H9 (cell line): Measurements from ENCODE around the gene GPR35. TPM values are rescaled to one million over a fixed set of nuclear protein-coding genes. Genes with fewer than 3 reads are reported as not detected.

ENCODE experiments used
- DNase-seq: peaks from one replicate; pipeline ENCODE4 v3.0.0-alpha.2; 2017
- H2AFZ ChIP-seq: one replicate; pipeline ENCODE4 v1.6.1; 2013; ENCODE audit warnings: mild to moderate bottlenecking, low read length, control low read depth, moderate library complexity
- H2AK5ac ChIP-seq: 2 replicates; pipeline ENCODE4 v1.6.1; 2013; ENCODE audit warnings: low read length, control low read depth, mixed read lengths; ENCODE audit not compliant: insufficient read length
- H2BK120ac ChIP-seq: one replicate; pipeline ENCODE4 v1.6.1; 2013; ENCODE audit warnings: low read depth, mild to moderate bottlenecking, low read length, control low read depth, inconsistent platforms; ENCODE audit not compliant: poor library complexity, severe bottlenecking
- H2BK12ac ChIP-seq: 2 replicates; pipeline ENCODE4 v1.6.1; 2013; ENCODE audit warnings: low read length, control low read depth, mixed read lengths, low read depth; ENCODE audit not compliant: insufficient read length
- H2BK15ac ChIP-seq: 2 replicates; pipeline ENCODE4 v1.6.1; 2013; ENCODE audit warnings: low read depth, low read length, control low read depth
- H2BK20ac ChIP-seq: one replicate; pipeline ENCODE4 v1.6.1; 2013; ENCODE audit warnings: low read depth, mild to moderate bottlenecking, low read length, control low read depth, inconsistent platforms; ENCODE audit not compliant: poor library complexity, severe bottlenecking
- H2BK5ac ChIP-seq: 2 replicates; pipeline ENCODE4 v1.6.1; 2013; ENCODE audit warnings: low read length, control low read depth, mixed read lengths; ENCODE audit not compliant: insufficient read length
- H3K14ac ChIP-seq: 2 replicates; pipeline ENCODE4 v1.6.1; 2013; ENCODE audit warnings: low read length, control low read depth; ENCODE audit not compliant: insufficient read depth
- H3K18ac ChIP-seq: 2 replicates; pipeline ENCODE4 v1.6.1; 2013; ENCODE audit warnings: low read depth, mild to moderate bottlenecking, mixed read lengths, low read length, control low read depth; ENCODE audit not compliant: insufficient read length
- H3K23ac ChIP-seq: 2 replicates; pipeline ENCODE4 v1.6.1; 2013; ENCODE audit warnings: low read length, control low read depth, mixed read lengths, low read depth; ENCODE audit not compliant: insufficient read length
- H3K23me2 ChIP-seq: 2 replicates; pipeline ENCODE4 v1.6.1; 2013; ENCODE audit warnings: low read depth, mild to moderate bottlenecking, mixed read lengths, low read length, control low read depth; ENCODE audit not compliant: insufficient read length, poor library complexity, severe bottlenecking
- H3K27ac ChIP-seq: 2 replicates; pipeline ENCODE4 v1.5.1; 2013; ENCODE audit warnings: low read length, control low read depth, mixed read lengths, low read depth; ENCODE audit not compliant: insufficient read length
- H3K27me3 ChIP-seq: 2 replicates; pipeline ENCODE4 v1.6.1; 2013; ENCODE audit warnings: low read length, control low read depth, inconsistent platforms; ENCODE audit not compliant: insufficient read depth
- H3K4ac ChIP-seq: 2 replicates; pipeline ENCODE4 v1.6.1; 2013; ENCODE audit warnings: low read depth, mild to moderate bottlenecking, control low read depth, inconsistent platforms, low read length, moderate library complexity
- H3K4me1 ChIP-seq: 2 replicates; pipeline ENCODE4 v1.6.1; 2013; ENCODE audit warnings: low read length, control low read depth, inconsistent platforms; ENCODE audit not compliant: insufficient read depth
- H3K4me2 ChIP-seq: 2 replicates; pipeline ENCODE4 v1.6.1; 2013; ENCODE audit warnings: low read length, control low read depth, mixed read lengths; ENCODE audit not compliant: insufficient read length, insufficient read depth
- H3K56ac ChIP-seq: 2 replicates; pipeline ENCODE4 v1.6.1; 2013; ENCODE audit warnings: low read depth, mild to moderate bottlenecking, mixed read lengths, low read length, control low read depth; ENCODE audit not compliant: insufficient read length
- H3K79me1 ChIP-seq: 2 replicates; pipeline ENCODE4 v1.6.1; 2013; ENCODE audit warnings: low read depth, mild to moderate bottlenecking, moderate library complexity, low read length, control low read depth, inconsistent platforms; ENCODE audit not compliant: insufficient read depth, poor library complexity, severe bottlenecking
- H3K79me2 ChIP-seq: 2 replicates; pipeline ENCODE4 v1.6.1; 2013; ENCODE audit warnings: low read length, control low read depth, inconsistent platforms; ENCODE audit not compliant: insufficient read depth
- H3K9ac ChIP-seq: 2 replicates; pipeline ENCODE4 v1.6.1; 2013; ENCODE audit warnings: low read length, control low read depth, mixed read lengths; ENCODE audit not compliant: insufficient read length; ENCODE audit errors: extremely low read depth
- H3K9me3 ChIP-seq: one replicate; pipeline ENCODE4 v1.6.1; 2013; ENCODE audit warnings: low read depth, low read length, inconsistent platforms; ENCODE audit not compliant: control insufficient read depth
- H3T11ph ChIP-seq: one replicate; pipeline ENCODE4 v1.6.1; 2013; ENCODE audit warnings: mild to moderate bottlenecking, low read length, control low read depth, inconsistent platforms
- H4K20me1 ChIP-seq: one replicate; pipeline ENCODE4 v1.6.1; 2013; ENCODE audit not compliant: control insufficient read depth, insufficient read length, insufficient read depth
- H4K5ac ChIP-seq: 2 replicates; pipeline ENCODE4 v1.6.1; 2013; ENCODE audit warnings: low read depth, mild to moderate bottlenecking, mixed read lengths, low read length, control low read depth; ENCODE audit not compliant: insufficient read length
- H4K8ac ChIP-seq: replicated peaks from 2 replicates; pipeline ENCODE4 v1.6.1; 2013; ENCODE audit warnings: low read length, control low read depth, mixed read lengths, low read depth; ENCODE audit not compliant: insufficient read length
- H4K91ac ChIP-seq: 2 replicates; pipeline ENCODE4 v1.6.1; 2013; ENCODE audit warnings: low read depth, mild to moderate bottlenecking, moderate library complexity, mixed read lengths, low read length, control low read depth; ENCODE audit not compliant: insufficient read length
- H3K27ac Mint-ChIP-seq, 3 experiments: 2 replicates in 2 of 3; 3 replicates in 1 of 3; pipeline ENCODE4 v1.8.0; 2020 to 2021; ENCODE audit warnings: mixed read lengths in 3 of 3, mild to moderate bottlenecking in 1 of 3, moderate library complexity in 1 of 3
- H3K27me3 Mint-ChIP-seq: 2 replicates; pipeline ENCODE4 v1.8.0; 2021; ENCODE audit warnings: low read depth, mild to moderate bottlenecking, moderate library complexity, mixed read lengths
- H3K36me3 Mint-ChIP-seq, 3 experiments: 2 replicates in 2 of 3; 3 replicates in 1 of 3; pipeline ENCODE4 v1.8.0; 2020 to 2021; ENCODE audit warnings: low read depth in 3 of 3, mixed read lengths in 3 of 3; ENCODE audit not compliant: insufficient read depth in 1 of 3
- H3K4me1 Mint-ChIP-seq, 2 experiments: 2 replicates each; pipeline ENCODE4 v1.8.0; 2020; ENCODE audit warnings: mixed read lengths in 2 of 2
- H3K4me3 Mint-ChIP-seq, 2 experiments: 2 replicates in 1 of 2; 3 replicates in 1 of 2; pipeline ENCODE4 v1.8.0; 2020 to 2021; ENCODE audit warnings: mild to moderate bottlenecking in 2 of 2, mixed read lengths in 2 of 2, moderate library complexity in 1 of 2
- H3K9me3 Mint-ChIP-seq, 2 experiments: 2 replicates in 1 of 2; 3 replicates in 1 of 2; pipeline ENCODE4 v1.8.0; 2020; ENCODE audit warnings: mild to moderate bottlenecking in 2 of 2, mixed read lengths in 2 of 2, moderate library complexity in 1 of 2
- CTCF ChIP-seq: fragments of 200-600 bp; sonication (generic); conservative IDR thresholded peaks from 3 replicates; pipeline ENCODE4 v1.8.0; 2021; ENCODE audit warnings: antibody characterized with exemption, mild to moderate bottlenecking
- WGBS: extraction: QIAGEN DNeasy Blood & Tissue Kit; methylation state at CpG from one replicate; pipeline ENCODE4 v1.1.7; 2013; ENCODE audit warnings: missing lambda C conversion rate, low lambda C conversion rate, mixed read lengths; ENCODE audit not compliant: insufficient read length; ENCODE audit errors: extremely low coverage; 5-methylcytosine and 5-hydroxymethylcytosine counted together
- total RNA-seq: library from RNA; stranded (reverse); gene quantifications from 2 replicates; pipeline ENCODE4 v1.2.1, GENCODE V29; 2021

The GPR35 gene
- total RNA-seq, 1 experiment from 2014 or later: 1.4 TPM

GRCh38 chr2:240577281-240578109 lies 47.8 kb upstream of the GPR35 start:
- Histone ChIP-seq H3K9ac (no peak overlapping the region), H4K8ac (no peak overlapping the region), H4K5ac (no peak overlapping the region), H3T11ph (no peak overlapping the region), H3K27ac (no peak overlapping the region), H2BK5ac (no peak overlapping the region), H2BK12ac (no peak overlapping the region), H3K4me1 (no peaks in the 10 kb centered on the region), H3K4me2 (no peak overlapping the region), H3K9me3 (no peaks in the 10 kb centered on the region), H3K23ac (no peak overlapping the region), H4K20me1 (no peaks in the 10 kb centered on the region), H4K91ac (no peak overlapping the region), H3K14ac (no peak overlapping the region), H2BK20ac (no peak overlapping the region), H2AK5ac (no peak overlapping the region), H3K79me1 (no peaks in the 10 kb centered on the region), H3K27me3 (no peaks in the 10 kb centered on the region), H2BK15ac (no peak overlapping the region), H3K79me2 (no peaks in the 10 kb centered on the region), H3K18ac (no peak overlapping the region), H2BK120ac (no peak overlapping the region), H3K4ac (no peak overlapping the region), H3K23me2 (no peaks in the 10 kb centered on the region), H3K56ac (no peak overlapping the region), H2AFZ (no peak overlapping the region)
- WGBS: no CpG with 5 or more reads among the region's 26 CpGs
- Mint-ChIP-seq H3K27me3 (no peaks in the 10 kb centered on the region), H3K4me3 (no peak overlapping the region), H3K4me1 (peaks cover 7 to 15% of the 10 kb centered on the region in 2 experiments), H3K9me3 (no peaks in the 10 kb centered on the region), H3K36me3 (no peaks in the 10 kb centered on the region; a peak in 2 of 7 replicates), H3K27ac (no peak overlapping the region)
- no peak for TF ChIP-seq CTCF
- no peak for DNase-seq
